HG02840 (cell line): ENCODE measurements around the gene CNTNAP2.

Experiments
- ATAC-seq: cut with Tn5 transposase; IDR thresholded peaks from one replicate; pipeline ENCODE4 v1.9.1; 2021; ENCODE audit warnings: mild to moderate bottlenecking, moderate library complexity, moderate number of reproducible peaks; ENCODE audit not compliant: unreplicated experiment, low FRiP score

Gene CNTNAP2

GRCh38 chr7:146728611-146729010 lies 612.0 kb downstream of the CNTNAP2 start:
- no peak for ATAC-seq

DNA sequence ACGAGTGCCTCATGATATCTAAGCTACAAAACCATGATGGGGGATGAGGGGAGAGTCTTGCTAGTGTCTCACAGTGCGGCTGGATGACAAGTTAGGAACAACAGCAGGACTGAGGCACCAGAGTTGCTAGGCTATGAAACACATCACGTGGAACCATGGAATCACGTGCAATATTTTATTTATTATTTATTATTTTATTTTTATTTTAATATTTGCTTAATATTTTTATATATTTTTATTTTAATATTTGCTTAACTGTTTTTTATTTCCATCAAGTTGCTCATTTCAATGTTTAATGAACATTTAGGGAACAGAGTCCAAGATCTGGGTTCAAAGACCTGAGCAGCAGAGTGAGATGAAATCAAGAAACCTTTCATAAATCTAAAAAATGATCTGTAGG lies 614.6 kb downstream of the CNTNAP2 start:
- no peak for ATAC-seq

DNA sequence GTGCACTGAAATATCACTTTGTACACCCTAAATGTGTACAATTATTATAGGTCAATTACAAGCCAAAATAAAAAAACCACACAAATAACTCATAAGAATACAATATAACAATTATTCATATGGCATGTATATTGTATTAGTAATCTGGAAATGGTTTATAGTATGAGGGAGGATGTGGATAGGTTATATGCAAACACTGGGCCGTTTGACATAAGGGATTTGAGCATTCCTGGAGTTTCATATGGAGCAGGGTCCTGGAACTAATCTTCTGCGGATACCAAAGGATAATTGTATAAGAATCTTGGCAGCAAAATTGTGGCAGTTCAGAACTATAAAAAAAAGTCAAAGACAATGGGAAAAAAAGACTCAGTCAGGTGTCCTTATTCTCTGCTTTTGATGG lies 619.4 kb downstream of the CNTNAP2 start:
- ATAC-seq = no peak

DNA sequence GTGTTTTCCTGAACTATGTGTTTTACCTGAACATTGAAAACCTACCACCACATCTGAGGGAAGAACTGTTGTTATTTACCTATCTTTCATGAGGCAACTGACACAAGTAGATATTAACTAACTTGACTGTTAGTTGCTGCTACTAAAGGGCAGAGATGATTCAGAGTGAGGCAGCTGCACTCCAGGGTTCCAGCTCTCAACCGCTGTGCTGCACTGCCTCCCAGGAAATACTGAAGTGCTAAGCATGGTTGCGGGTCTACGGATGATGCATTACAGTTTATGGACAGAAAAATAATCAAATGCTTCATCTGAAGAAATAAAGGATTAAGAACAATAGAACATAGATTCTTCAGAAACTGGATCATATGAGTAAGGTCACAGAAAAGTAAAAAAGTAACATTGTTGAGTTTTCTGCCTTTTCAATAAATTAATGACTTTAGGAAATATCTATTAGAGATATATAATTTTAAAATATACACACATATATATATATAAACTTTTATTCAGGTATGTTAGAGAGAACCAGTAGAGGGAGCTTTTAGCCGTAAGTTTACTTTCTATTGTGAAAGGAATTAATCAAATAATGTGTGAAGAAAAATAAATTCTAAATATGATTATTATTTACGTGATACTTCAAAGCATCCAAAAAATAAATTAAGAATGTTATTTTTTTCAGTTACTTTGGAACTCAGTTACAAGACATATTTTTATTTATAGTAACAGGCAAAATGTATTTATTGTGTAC lies 620.0 kb downstream of the CNTNAP2 start:
- ATAC-seq = no peak

- ATAC-seq = no peak
Measured at GRCh38 chr7:146740039-146740438, 623.4 kb downstream of the CNTNAP2 start.

DNA sequence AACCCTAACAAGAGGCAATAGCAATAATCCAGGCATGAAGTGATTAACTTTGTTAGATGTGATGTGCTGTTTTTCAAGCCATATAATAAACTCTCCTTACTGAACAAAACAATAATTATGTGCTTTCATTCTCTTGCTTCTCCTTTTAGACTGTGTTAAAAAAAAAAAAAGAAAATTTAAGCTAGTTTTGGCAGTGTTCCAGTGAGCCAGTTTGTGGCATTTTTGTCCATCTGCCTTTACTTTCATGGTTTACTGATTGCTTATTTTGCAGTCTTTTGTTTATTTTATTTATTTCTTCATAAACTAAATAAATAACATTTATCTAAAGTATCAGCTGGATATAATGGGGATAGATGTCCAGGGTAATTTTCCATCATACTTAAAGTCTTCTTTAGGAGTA lies 625.3 kb downstream of the CNTNAP2 start:
- ATAC-seq = no peak

- no peak for ATAC-seq
Measured at GRCh38 chr7:146754385-146754784, 637.8 kb downstream of the CNTNAP2 start.

DNA sequence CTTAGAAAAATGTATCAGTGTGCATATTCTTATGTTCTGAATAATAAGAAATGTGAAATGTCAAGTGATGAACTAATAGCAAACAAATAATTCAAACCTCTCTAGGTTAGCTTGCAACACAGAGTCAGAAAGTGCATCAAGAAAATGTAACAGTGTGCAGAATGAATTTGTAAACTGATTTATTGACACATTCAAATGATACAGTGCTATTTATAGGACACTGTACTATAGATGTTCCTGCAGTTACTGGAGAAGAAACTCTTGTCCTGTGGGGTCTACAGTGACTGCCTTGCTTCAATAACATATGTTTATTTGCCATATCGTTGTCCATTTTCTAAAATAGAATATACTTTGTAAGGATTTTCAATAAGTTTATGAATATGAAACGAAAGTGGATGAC lies 639.0 kb downstream of the CNTNAP2 start:
- no peak for ATAC-seq

- no peak for ATAC-seq
Measured at GRCh38 chr7:146764458-146764857, 647.9 kb downstream of the CNTNAP2 start.

- ATAC-seq = no peak
Measured at GRCh38 chr7:146768957-146769356, 652.4 kb downstream of the CNTNAP2 start.

DNA sequence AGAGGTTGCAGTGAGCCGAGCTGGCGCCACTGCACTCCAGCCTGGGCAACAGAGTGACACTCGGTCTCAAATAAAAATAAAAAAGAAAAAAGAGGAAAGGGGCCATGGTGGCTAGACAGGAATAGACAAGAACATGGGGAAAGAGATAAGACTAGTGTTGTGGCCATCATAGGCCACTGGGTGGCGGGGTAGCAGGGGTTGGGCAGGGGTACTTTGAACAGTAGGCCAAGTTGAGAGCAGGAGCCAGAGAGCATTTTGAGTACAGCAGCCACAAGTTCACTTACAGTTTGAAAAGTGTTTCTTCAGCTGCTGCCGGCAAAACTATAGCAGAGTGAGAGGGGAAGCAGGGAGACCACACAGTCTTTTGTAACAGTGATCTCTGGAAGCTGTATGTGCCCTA lies 656.0 kb downstream of the CNTNAP2 start:
- ATAC-seq = no peak

- no peak for ATAC-seq
Measured at GRCh38 chr7:146773506-146773905, 656.9 kb downstream of the CNTNAP2 start.

DNA sequence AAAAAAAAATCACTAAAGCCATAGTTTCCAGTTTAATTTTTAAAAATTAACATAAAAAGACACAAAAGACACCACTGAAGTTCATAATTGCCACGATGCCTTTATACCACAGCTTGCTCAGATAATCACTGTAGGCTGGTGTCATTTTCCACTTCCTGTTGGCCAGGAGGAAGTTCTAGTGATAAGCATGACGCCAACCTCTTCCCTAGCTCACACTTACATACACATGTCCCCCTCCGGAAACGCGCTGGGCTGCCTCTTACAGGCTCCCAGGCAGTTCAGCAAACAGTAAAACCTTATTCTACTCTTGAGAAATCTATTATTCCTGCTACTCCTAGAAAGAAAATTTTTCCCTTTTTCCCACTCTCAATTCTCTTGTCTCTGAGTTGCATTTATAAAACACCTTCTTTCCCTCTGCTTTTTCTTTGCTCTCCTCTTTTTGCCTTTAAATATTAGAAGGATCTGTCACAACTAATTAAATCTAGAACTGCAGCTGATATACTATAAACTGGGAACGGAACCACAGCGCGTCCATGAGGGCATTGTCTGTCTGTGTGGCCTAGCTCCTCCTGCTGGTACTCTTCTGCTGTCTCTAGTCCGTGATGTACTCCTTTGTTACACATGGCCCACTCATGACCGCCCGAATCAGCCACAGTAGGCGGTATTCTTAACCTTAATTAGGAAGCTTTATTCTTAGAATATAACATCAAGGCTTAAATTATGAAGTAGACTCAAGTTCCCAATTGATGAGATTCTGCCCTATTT lies 664.9 kb downstream of the CNTNAP2 start:
- no peak for ATAC-seq

- no peak for ATAC-seq
Measured at GRCh38 chr7:146787266-146787665, 670.7 kb downstream of the CNTNAP2 start.

- no peak for ATAC-seq
Measured at GRCh38 chr7:146788008-146788407, 671.4 kb downstream of the CNTNAP2 start.

DNA sequence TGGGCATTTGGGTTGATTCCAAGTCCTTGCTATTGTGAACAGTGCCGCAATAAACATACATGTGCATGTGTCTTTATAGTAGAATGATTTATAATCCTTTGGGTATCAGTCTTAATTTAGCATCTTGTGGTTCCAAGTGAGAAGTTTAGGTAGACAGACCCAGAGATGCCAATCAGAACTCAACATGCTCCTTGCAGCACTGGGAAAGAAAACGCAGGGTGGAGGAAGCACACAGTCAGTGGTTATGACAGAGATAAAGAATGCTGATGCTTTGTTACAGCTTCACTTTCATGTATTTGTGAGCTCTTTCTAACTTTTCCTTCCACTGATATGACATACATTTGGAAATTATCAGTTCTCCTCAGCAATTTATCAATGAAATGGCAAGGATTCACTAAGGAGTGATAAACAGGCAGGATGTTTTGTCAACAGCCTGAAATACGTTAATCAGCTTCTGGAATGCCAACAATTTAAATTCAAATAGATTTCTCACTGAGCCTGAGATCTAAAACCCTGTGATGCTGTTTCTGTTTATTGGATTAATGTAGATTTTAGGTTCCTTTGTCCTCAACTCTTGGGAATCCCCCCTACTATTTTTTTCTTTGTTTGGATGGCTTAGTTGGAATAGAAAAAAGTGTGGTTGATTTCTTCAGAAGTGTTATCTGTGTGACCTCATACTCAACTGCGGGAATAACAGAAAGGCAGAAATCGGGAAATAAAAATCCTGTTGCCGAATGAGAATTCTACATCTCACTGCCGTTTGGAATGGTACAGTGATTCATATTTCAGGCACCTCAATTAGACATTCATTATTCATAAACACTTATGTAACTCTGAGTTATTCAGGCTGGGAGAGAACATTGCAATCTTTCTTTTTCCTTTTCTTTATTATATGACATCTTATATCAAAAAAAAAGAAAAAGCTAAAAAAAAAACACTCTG lies 675.0 kb downstream of the CNTNAP2 start:
- ATAC-seq = no peak

- ATAC-seq = no peak
Measured at GRCh38 chr7:146804620-146805019, 688.0 kb downstream of the CNTNAP2 start.

DNA sequence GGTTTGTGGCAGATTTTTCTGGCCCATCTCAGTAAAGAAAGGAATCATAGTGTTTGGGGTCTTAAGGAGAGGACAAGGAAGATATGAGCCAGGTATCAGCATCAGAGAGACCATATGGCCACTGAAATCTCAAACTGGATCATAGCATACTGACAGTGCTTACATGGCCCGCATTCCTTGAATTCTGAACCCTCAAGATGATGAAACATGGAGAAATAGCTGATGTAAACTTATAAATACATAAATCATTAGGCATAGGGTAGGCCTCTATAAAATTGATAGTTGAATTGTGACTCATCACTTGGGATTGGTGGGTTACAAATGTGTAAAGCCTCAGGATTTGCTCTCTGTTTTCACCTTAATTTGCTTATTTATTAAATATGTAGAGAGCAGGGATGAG lies 688.5 kb downstream of the CNTNAP2 start:
- no peak for ATAC-seq

DNA sequence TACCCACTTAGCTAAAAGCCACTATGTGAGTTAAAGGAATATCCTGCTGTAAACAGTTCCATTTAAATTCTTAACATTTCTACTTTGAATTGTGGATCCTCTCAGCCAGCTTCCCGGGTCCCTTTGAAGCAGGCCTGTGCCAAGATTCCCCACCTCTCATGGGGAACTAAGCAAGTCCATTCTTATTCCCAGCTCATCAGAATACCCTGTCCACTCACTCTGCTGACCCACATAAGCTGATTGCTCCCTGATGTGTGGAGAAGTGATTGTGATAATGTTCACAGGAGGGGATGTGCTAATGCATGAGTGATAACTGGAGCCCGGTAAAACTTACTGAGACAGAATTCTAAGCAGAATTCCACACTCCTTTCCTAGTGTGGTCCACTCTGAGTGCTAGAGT lies 709.7 kb downstream of the CNTNAP2 start:
- no peak for ATAC-seq

DNA sequence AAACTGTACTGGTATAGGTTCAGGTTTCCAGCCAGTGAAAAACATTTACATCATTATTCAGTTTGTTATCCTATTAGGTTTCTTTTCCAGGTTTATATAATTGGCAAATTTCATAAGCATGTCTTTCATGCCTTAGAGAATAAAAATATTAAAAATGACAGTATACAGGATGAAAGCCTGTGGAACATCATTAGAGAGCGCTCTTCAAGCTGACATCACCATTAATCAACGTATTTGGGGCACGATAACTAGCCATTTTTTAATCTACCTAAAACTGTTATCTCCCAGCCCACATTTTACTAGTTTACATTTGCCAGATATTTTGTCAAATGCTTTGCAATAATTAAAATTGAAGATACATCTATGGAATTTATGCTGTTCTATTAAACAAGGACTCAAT lies 714.1 kb downstream of the CNTNAP2 start:
- ATAC-seq = no peak

- no peak for ATAC-seq
Measured at GRCh38 chr7:146831875-146832274, 715.3 kb downstream of the CNTNAP2 start.
